WTC11 (cell line): ENCODE results near the gene MEA1.

Experiments
- CTCF ChIP-seq: fragments of 200-600 bp; IDR thresholded peaks from 2 replicates; pipeline ENCODE4 v1.8.0; 2022; ENCODE audit warnings: antibody characterized with exemption
- ETV6 ChIP-seq: sonication (generic); formaldehyde crosslinking; IDR thresholded peaks from 2 replicates; pipeline ENCODE4 v1.8.1; 2022; ENCODE audit warnings: mild to moderate bottlenecking, missing genetic modification reagents
- FOXK1 ChIP-seq: sonication (generic); formaldehyde crosslinking; IDR thresholded peaks from 2 replicates; pipeline ENCODE4 v1.8.0; 2022; ENCODE audit warnings: mild to moderate bottlenecking, moderate library complexity, missing genetic modification reagents
- RELA ChIP-seq: sonication (generic); formaldehyde crosslinking; IDR thresholded peaks from 2 replicates; pipeline ENCODE4 v1.8.1; 2022; ENCODE audit warnings: missing genetic modification reagents, mild to moderate bottlenecking, borderline replicate concordance
- TEAD4 ChIP-seq: sonication (generic); formaldehyde crosslinking; IDR thresholded peaks from 2 replicates; pipeline ENCODE4 v1.8.0; 2022; ENCODE audit warnings: mild to moderate bottlenecking, missing genetic modification reagents
- USF2 ChIP-seq: sonication (generic); formaldehyde crosslinking; IDR thresholded peaks from 2 replicates; pipeline ENCODE4 v1.8.1; 2023; ENCODE audit warnings: mild to moderate bottlenecking, missing genetic modification reagents, moderate library complexity

GRCh38 chr6:42978839-42979522, 34.8 kb downstream of the MEA1 start, which contains the start of gene PEX6:
- TF ChIP-seq ETV6 (CRISPR knock-in tag) (peak; percentile 75), CTCF (no peak), TEAD4 (CRISPR knock-in tag) (no peak), USF2 (no peak), FOXK1 (CRISPR knock-in tag) (0 out of 2 replicates have a peak, but pooled peaks have one; percentile 23), RELA (CRISPR knock-in tag) (no peak)
